Measurements from ENCODE around the gene PIBF1.
A peak's percentile ranks its signal among the peaks of the same experiment; 100 is the strongest.
"Not testable (repeated sequence)": the region's sequence is repeated elsewhere in the genome, so short reads cannot be mapped to it uniquely, and the experiment has no call there.

The PIBF1 gene

GRCh38 chr13:72820898-72821279 lies 39.0 kb downstream of the PIBF1 start:
- DNase-seq (ENCODE audit: low spot score): no peak

GRCh38 chr13:72823081-72823480 lies 41.1 kb downstream of the PIBF1 start:
- no peak for DNase-seq (ENCODE audit: low spot score)

- DNase-seq (ENCODE audit: low spot score): no peak
These were observed 41.8 kb downstream of the PIBF1 start for GRCh38 chr13:72823724-72824123.

- DNase-seq (ENCODE audit: low spot score): no peak
These were observed 52.7 kb downstream of the PIBF1 start for GRCh38 chr13:72834601-72835000.

- peak; percentile 67 for DNase-seq (ENCODE audit: low spot score)
These were observed 58.0 kb downstream of the PIBF1 start for GRCh38 chr13:72839831-72840426.

GRCh38 chr13:72842991-72843390 lies 61.1 kb downstream of the PIBF1 start:
- DNase-seq (ENCODE audit: low spot score): no peak

- DNase-seq (ENCODE audit: low spot score): not testable (repeated sequence)
These were observed 63.2 kb downstream of the PIBF1 start for GRCh38 chr13:72845148-72845547.

GRCh38 chr13:72849571-72849970 lies 67.6 kb downstream of the PIBF1 start:
- DNase-seq (ENCODE audit: low spot score): no peak

GRCh38 chr13:72850959-72851677 lies 69.2 kb downstream of the PIBF1 start:
- no peak for DNase-seq (ENCODE audit: low spot score)

- DNase-seq (ENCODE audit: low spot score): no peak
These were observed 69.7 kb downstream of the PIBF1 start for GRCh38 chr13:72851678-72852014.

- DNase-seq (ENCODE audit: low spot score): no peak
These were observed 70.3 kb downstream of the PIBF1 start for GRCh38 chr13:72852207-72852606.

- no peak for DNase-seq (ENCODE audit: low spot score)
These were observed 71.1 kb downstream of the PIBF1 start for GRCh38 chr13:72853000-72853399.

- DNase-seq (ENCODE audit: low spot score): no peak
These were observed 82.4 kb downstream of the PIBF1 start for GRCh38 chr13:72864142-72865011.

GRCh38 chr13:72868229-72868628 lies 86.3 kb downstream of the PIBF1 start:
- DNase-seq (ENCODE audit: low spot score): no peak

- DNase-seq (ENCODE audit: low spot score): no peak
These were observed 93.3 kb downstream of the PIBF1 start for GRCh38 chr13:72875233-72875632.

- no peak for DNase-seq (ENCODE audit: low spot score)
These were observed 102.2 kb downstream of the PIBF1 start for GRCh38 chr13:72884101-72884500.

- no peak for DNase-seq (ENCODE audit: low spot score)
These were observed 104.5 kb downstream of the PIBF1 start for GRCh38 chr13:72886272-72887067.

GRCh38 chr13:72889495-72889894 lies 107.6 kb downstream of the PIBF1 start:
- no peak for DNase-seq (ENCODE audit: low spot score)

- DNase-seq (ENCODE audit: low spot score): no peak
These were observed 108.6 kb downstream of the PIBF1 start for GRCh38 chr13:72890546-72890945.

GRCh38 chr13:72891423-72891822 lies 109.5 kb downstream of the PIBF1 start:
- DNase-seq (ENCODE audit: low spot score): no peak

GRCh38 chr13:72896869-72897268 lies 114.9 kb downstream of the PIBF1 start:
- no peak for DNase-seq (ENCODE audit: low spot score)

GRCh38 chr13:72901546-72901945 lies 119.6 kb downstream of the PIBF1 start:
- DNase-seq (ENCODE audit: low spot score): not testable (repeated sequence)

Measured in SW480 (cell line).